Measurements from ENCODE around the gene UBE2QL1. TPM values are rescaled to one million over a fixed set of nuclear protein-coding genes. Genes with fewer than 3 reads are reported as not detected.

The UBE2QL1 gene
- total RNA-seq, 1 donor from 2014 or later: 0.61 TPM

DNA sequence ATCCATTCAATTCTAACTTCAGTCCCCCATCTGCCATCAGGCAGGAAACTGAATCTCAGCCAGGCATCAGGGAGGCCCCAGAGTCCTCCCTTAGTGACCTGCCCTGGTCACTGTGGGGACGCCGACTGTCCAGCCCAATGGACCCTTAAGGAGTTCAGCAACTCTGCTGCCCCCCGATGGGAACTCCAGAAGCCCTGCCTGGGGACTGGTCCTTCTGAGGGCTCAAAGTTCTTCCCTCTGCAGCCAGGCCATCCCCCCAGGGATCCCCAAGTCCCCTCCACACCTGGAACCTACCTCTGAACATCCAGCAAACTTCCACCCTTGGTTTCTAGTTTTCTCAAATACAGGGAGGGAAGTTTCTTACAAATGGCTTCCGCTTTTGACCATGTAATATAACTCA lies 76.8 kb downstream of the UBE2QL1 start:
- DNase-seq (ENCODE audit: low spot score): no peak

- DNase-seq (ENCODE audit: low spot score): no peak
Observed at GRCh38 chr5:6525910-6526309, 77.3 kb downstream of the UBE2QL1 start.

- no peak for DNase-seq (ENCODE audit: low spot score)
Observed at GRCh38 chr5:6527749-6528455, 79.2 kb downstream of the UBE2QL1 start.

DNA sequence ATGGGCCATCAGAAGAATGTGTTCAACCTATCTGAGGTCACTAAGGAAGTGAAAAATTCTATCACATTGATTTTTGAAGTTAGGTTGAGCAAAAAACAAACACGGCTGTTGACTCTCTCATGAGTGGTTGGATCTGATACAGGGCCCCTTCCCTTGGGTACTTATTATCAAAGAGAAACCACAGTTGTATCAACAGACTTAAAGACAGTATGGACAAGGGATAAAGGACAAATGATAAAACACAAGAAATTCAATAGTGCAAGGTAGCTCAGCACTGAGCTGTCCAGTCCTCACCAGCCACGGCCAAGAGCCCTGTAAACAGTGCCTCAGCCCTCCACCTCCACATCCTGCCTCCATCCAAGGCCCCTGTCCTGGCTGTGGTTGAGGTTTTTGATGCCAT lies 86.9 kb downstream of the UBE2QL1 start:
- DNase-seq (ENCODE audit: low spot score): no peak

- DNase-seq (ENCODE audit: low spot score): no peak
Observed at GRCh38 chr5:6539060-6539459, 90.4 kb downstream of the UBE2QL1 start.

- DNase-seq (ENCODE audit: low spot score): no peak
Observed at GRCh38 chr5:6540111-6540827, 91.6 kb downstream of the UBE2QL1 start.

- DNase-seq (ENCODE audit: low spot score): no peak
Observed at GRCh38 chr5:6541256-6542013, 92.8 kb downstream of the UBE2QL1 start.

GRCh38 chr5:6542421-6543345 lies 94.0 kb downstream of the UBE2QL1 start:
- no peak for DNase-seq (ENCODE audit: low spot score)

DNA sequence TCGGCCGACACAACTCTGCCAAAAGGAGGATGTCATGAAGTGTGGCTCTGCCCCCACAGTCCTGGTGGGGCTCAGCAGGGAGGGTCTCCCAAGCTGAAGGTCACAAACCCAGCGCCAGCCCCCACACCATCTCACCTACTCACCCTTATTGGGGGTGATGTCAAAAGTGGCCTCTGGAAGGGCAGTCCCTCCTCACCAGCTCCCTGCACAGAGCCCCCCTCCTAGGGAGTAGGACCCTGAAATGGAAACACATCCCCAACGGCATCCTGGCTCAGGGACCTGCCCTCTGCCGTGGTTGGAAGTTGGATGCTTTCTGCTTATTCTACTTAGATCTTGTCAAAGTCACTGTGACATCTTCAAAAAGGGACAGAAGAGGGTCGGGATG lies 94.7 kb downstream of the UBE2QL1 start:
- no peak for DNase-seq (ENCODE audit: low spot score)

GRCh38 chr5:6543830-6544560 lies 95.3 kb downstream of the UBE2QL1 start:
- no peak for DNase-seq (ENCODE audit: low spot score)

Other genes with a start within 250 kb of the UBE2QL1 start
- gene MED10, start 70.3 kb upstream of the UBE2QL1 start, total RNA-seq: 30.8 TPM
- gene NSUN2, start 184.2 kb downstream of the UBE2QL1 start, total RNA-seq: 42.8 TPM
- 3.8 TPM for gene SRD5A1, start 184.6 kb downstream of the UBE2QL1 start, total RNA-seq